ENCODE data around the gene GALK2.
A peak's percentile ranks its signal among the peaks of the same experiment; 100 is the strongest.
"Not testable (repeated sequence)": the region's sequence is repeated elsewhere in the genome, so short reads cannot be mapped to it uniquely, and the experiment has no call there.

The GALK2 gene

DNA sequence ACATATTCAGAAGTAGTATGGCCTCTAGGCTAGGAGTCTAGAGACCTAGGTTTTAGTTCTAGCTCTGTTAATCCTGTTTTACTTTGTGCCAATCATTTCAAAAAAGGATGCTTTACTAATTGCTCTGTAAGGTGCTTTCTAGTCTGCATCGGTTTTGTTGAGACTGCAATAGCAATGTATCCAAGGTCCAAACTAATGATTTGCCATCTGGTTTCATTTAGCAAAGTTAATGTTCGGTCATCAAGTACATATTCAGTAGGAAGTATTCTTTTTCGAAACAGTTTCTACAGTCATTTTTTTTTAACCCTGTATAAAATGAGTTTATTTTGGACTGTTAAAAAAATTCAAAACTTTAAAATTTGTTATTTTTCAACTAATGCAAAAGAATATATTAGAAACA lies 2.0 kb upstream of the GALK2 start:
- no peak for DNase-seq

DNA sequence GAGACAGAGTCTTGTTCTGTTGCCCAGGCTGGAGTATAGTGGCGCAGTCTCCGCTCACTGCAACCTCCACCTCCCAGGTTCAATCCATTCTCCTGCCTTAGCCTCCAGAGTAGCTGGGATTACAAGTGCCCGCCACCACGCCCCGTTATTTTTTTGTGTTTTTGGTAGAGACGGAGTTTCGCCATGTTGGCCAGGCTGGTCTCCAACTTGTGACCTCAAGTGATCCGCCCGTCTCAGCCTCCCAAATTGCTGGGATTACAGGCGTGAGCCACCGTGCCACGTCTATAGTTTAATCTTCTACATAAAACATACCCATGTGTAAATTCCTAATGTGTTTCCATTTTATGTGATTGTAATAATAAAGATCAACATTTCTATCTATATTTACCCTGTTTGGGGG lies 1.7 kb downstream of the GALK2 start:
- no peak for DNase-seq

DNA sequence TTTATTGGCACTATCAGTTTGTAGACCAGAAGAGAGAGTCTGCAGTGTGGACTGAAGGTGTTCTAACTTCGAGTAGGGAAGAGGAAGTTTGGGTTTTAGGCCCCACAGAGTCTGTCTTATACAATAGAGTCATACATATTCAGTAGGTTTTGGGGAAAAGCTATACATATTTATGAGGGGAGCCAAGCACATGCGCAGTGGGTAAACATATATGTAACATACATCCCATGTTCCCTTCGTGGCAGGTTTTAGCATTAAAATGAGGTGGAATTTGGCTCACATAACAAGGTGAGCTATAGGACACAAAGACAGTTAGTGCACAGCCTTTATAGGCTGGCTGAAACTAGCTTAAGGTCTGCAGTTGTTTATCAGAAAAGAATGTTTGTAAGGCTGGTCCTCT lies 4.9 kb downstream of the GALK2 start:
- DNase-seq: no peak

DNA sequence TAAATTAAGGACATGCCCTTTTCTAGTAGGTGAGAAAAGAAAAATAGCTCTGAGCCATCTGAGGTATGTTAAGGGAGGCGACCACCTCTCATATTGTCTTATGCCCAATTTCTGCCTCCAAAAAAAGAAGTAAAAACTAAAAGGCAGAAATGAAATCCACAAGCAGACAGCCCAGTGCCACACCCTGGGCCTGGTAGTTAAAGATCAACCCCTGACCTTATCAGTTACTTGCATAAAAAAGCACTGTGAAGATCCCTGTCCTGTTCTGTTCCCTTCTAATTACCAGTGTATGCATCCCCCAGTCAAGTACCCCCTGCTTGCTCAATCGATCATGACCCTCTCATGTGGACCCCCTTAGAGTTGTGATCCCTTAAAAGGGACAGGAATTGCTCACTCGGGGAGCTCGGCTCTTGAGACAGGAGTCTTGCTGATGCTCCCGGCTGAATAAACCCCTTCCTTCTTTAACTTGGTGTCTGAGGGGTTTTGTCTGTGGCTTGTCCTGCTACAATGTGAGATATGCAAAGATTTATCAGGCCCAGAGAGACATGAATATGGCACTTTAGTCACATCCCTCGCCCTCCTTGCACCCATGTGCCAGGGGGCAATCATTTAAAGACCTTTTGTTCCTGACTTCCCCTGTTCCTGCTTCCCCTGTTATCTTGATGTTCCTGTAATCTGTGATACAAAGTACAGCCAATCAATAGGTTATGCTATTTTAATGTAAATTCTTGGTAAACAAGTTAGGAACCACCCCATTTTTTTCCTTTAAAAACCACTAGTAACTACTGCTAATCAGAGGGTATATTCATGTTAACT lies 5.7 kb downstream of the GALK2 start:
- DNase-seq: not testable (repeated sequence)

DNA sequence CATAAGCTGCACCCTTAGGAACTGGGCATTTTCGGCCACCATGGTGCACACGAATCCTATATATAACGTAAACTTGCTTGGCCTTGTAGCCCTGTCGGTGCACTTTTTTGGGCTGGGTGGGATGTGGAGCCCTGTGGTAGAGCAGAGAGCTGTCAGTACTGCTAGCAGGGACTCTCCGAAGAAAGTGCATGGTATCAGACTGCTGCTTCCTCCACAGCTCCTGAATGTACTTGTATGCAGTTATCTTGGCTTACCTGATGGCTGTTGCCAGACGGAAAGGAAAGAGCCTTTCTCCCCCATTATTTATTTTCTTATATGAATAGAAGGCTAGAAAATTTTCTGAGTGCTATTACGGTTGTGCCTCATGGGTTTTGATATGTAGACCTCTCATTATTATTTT lies 8.4 kb downstream of the GALK2 start:
- DNase-seq: no peak

DNA sequence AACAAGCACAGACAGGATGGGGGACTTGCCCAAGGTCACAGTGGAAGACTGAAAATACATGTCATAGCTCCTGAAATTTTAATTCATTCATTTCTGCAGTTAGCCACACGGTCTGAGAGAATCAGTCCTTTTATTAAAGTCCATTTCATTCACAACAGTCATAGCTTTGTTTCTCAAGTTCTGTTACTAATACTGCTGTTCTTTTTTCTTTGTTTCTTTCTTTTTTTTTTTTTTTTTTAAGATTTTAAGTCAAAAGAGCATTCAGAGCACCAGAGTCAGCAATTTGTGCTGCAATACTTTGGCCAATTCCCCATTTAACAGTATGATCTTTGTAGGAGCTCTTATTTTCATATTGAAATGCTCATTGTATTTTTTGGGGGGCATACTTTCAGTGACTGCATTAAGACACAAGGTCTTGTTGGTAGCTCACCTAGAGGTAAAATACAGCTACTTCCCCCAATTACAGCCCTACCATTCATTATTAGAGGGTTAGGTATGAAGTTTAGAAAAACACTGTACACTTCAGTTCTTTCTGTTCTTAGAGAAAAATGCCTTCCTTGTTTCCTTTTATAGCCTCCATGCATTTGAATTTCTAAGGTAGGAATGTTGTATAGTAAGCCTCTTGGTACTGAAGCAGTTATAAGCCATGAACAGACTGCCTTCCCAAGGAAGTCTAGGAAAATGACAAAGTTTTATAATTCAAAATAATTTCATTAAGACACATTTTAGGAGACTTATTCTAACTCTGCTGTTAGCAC lies 9.6 kb downstream of the GALK2 start:
- no peak for DNase-seq

DNA sequence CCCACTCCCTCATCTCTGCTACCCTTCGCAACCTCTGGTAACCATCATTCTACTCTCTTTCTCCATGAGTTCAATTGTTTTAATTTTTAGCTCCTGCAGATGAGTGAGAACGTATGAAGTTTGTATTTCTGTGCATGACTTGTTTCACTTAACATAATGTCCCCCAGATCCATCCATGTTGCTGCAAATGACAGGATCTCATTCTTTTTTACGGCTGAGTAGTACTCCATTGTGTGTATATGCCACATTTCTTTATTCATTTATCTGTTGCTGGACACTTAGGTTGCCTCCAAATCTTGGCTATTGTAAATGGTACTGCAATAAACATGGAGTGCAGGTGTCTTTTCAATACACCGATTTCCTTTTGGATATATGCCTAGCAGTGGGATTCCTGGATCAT lies 12.1 kb downstream of the GALK2 start:
- DNase-seq: no peak

DNA sequence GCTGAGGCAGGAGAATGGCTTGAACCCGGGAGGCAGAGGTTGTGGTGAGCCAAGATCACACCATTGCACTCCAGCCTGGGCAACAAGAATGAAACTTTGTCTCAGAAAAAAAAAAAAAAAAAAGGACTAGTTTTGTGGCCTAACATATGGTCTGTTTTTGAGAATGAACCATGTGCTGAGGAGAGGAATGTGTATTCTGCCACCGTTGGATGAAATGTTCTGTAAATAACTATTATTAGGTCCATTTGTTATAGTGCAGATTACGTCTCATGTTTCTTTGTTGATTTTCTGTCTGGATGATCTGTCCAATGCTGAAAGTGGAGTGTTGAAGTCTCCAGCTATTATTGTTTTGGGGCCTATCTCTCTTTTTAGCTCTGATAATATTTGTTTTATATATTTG lies 13.7 kb downstream of the GALK2 start:
- DNase-seq: not testable (repeated sequence)

DNA sequence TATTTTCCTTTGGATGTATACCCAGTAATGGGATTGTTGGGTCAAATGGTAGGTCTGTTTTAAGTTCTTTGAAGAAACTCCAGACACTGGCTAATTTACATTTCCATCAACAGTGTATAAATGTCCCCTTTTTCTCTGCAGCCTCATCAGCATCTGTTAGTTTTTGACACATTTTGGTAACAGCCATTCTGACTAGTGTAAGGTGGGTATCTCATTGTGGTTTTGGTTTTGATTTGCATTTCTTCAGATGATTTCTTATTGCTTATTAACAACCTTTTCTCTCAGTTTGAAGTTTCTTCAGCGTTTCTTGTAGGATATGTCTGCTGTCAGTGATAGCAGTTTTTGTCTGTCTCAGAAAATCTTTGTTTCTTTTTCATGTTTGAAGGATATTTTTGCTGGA lies 15.4 kb downstream of the GALK2 start:
- no peak for DNase-seq

DNA sequence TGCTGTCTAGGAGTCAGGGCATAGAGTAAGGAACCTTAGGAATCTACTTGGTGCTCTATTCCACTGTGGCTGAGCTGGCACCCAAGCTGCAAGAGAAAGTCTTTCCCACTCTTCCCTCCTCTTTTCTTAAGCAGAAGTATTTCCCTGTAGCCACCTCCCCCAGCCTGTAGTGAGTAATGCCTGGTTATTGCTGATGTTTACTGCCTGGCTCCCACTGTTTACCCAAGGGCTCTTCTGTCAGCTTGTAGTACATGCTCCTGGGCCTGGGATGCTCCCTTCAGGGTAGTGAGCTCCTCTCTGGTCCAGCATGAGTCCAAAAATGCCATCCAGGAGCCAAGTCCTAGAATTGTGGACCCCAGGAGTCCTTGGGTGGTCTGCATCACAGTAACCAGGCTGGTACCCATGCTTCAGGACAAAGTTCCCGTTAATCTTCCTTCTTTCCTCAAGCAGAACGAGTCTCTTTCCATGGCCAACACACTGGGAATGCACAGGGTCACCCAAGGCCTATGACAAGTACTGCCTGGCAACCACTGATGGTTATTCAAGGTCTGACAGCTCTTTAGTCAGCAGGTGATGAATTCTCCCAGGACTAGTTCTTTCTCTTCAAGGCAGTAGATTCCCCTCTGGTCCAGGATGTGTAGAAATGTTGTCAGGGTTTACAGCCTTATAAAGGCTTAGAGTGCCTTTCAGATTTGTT lies 17.6 kb downstream of the GALK2 start:
- DNase-seq: no peak

DNA sequence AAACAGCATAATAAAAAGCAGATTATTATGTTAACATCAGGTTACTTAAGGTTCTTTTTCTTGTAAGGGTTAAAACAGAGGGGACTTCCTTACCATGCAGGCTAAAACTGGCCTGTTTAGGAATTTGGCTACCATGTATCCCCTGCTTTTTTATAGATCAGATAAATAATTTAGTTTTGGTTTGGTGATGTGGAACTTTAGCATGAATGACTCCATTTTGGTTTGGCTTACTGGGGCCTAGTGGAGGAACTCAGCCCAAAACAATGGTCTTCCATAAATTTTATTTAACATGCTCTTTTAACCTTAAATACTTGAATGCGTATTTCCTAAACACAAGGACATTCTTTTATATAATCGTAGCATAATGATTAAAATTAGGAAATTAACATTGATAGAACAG lies 18.9 kb downstream of the GALK2 start:
- no peak for DNase-seq

DNA sequence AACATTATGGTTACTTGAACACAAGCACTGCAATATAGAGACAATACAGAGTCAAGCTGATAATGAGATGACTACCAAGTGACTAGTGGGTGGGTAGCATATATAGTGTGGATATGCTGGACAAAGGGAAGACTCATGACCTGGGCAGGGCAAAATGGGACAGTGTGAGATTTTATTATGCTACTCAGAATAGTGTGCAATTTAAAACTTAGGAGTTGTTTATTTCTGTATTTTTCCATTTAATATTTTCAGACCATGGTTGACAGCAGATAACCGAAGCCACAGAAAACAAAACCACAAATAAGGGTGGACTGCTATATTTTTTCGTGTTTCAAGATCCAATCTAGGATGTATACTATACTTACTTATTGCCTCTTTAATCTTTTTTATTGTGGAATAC lies 19.6 kb downstream of the GALK2 start:
- DNase-seq: no peak

DNA sequence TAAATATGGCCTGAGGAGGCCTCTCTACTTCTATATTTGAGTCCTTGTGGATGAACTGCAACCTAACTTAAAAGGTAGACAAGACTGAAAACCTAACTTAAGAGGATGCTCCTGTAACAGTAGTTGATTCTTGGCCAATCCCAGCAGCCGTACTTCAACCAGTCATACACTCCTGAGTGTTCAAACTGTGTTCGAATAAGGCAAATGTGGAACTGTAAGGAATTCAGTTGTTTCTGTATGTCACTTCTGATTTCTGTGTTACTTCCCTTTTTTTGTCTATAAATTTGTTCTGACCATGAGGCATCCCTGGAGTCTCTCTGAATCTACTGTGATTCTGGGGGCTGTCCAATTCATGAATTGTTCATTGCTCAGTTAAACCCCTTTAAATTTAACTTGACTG lies 20.5 kb downstream of the GALK2 start:
- DNase-seq: no peak

DNA sequence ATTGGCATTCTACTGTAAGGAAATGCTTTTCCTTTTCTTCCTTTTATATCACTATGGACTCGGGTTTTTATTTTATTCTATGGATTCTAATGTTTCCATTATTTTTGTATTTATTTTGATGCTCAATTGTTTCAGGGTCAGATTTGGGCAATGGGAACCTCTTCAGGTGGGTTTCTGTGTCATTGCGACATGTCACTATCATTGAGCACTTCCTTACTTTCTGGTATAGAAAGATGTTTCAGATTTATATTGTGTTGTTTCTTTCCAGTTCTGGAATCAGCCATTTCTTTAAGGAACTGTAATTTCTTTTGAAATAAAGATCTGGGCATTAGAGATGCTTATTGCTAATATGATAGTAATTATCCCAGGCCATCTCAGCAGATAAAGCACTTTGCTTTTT lies 21.8 kb downstream of the GALK2 start:
- no peak for DNase-seq

DNA sequence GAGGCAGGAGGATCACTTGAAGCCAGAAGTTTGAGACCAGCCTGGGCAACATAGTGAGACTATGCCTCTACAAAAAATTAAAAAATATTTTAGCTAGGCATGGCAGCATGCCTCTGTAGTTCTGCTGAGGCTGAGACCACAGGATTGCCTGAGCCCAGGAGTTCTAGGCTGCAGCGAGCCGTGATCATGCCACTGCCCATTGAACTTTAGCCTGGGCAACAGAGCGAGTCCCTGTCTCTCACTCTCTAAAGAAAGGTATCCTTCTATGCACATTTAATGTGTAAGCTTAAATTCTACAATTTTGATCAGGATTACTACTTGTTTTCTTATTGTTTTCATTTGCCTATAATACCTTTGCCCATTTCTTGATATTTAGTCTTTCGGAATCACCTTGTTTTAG lies 26.8 kb downstream of the GALK2 start:
- DNase-seq: no peak

DNA sequence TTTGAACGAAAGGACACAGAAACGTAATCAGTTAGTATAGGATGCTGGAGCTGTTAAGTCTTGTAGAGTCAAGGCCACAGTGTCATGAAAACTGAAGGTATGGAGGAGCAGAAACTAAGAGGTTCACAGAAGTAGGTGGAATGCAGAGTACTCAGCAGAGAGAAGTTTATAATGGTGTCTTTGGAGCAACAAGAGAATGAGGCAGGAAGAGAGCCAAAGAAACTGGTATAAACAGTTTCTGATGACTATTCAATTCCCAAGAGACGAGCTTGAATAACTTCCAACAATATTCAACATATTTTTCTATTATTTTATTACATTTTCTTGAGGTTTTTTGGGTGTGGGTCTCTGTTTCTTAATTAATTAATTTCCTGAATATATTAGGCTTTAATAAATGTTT lies 29.6 kb downstream of the GALK2 start:
- DNase-seq: no peak

DNA sequence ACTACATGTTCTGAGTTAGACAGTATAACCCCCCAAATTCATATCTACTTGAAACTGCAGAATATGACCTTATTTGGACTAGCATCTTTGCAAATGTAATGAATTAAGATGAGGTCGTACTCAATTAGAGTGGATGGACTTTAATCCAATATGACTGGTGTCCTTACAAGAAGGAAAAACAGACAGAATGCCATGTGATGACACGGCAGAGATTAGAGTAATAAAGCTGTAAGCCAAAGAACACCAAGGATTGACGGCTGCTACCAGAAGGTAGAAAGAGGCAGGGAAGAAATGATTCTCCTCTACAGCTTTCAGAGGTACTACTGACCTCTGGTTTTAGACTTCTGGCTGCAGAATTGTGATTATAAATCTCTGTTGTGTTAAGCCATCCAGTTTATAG lies 30.3 kb downstream of the GALK2 start:
- no peak for DNase-seq

DNA sequence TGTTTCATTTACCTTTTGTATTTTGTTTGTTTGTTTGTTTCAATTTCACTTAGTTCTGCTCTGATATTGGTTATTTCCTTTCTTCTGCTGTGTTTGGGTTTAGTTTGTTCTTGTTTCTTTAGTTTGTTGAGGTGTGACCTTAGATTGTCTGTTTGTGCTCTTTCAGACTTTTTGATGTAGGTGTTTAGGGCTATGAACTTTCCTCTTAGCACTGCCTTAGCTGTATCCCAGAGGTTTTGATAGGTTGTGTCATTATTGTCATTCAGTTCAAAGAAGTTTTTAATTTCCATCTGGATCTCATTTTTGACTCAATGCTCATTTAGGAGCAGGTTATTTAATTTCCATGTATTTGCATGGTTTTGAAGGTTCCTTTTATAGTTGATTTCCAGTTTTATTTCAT lies 38.1 kb downstream of the GALK2 start:
- DNase-seq: not testable (repeated sequence)

DNA sequence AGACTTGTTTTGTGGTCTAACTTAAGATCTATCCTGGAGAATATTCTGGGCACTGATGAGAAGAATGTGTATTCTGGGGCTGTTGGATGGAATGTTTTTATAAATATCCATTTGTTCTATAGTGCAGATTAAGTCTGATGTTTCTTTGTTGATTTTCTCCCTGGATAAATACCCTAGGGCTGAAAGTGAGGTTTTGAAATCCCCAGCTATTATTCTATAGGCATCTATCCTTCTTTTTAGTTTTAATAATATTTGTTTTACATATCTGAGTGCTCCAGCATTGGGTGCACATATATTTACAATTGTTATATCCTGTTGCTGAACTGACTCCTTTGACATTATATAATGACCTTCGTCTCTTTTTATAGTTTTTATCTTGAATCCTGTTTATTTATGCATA lies 42.9 kb downstream of the GALK2 start:
- no peak for DNase-seq

DNA sequence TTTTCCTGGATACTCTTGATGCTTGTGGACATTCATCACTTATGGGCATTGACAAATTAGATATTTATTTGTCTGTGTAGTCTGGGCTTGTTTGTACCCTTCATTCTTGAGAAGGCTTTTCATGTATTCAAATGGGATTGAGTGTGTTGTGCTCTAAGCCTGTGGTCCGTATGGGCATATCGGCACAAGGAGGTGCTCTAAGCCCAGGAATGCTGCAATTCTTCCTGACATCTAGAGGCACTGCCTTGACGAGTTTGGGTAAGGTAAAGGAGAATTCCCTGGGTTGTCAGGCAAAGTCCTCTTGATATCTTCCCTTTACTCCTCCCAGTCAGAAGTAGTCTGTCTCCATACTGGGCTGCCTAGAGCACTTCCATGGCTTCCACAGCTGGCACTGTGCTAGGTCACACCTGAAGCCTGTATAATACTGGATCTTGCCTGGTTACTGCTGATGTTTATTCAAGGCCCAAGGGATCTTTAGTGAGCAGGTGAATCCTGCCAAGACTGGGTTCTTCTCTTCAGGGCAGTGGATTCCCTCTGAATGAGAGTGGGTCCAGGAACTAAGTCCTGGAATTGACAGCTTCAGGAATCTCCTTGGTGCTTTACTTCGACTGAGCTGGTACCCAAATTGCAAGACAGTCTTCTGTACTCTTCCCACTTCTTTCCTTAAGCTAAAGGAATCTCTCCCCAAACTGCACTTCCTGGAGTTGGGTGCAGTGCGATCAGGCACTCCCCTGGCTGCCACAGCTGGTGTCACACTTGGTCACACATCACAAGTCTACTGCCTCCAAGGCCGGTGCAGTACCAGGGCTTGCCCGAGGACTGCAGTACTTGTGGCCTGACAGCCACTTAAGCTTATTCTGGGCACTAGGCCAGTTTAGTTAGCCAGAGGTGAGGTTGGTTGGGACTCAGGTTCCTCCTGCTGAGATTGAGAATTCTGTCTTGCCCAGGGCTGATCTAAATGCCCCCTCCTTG lies 46.0 kb downstream of the GALK2 start:
- peak; percentile 18 for DNase-seq

DNA sequence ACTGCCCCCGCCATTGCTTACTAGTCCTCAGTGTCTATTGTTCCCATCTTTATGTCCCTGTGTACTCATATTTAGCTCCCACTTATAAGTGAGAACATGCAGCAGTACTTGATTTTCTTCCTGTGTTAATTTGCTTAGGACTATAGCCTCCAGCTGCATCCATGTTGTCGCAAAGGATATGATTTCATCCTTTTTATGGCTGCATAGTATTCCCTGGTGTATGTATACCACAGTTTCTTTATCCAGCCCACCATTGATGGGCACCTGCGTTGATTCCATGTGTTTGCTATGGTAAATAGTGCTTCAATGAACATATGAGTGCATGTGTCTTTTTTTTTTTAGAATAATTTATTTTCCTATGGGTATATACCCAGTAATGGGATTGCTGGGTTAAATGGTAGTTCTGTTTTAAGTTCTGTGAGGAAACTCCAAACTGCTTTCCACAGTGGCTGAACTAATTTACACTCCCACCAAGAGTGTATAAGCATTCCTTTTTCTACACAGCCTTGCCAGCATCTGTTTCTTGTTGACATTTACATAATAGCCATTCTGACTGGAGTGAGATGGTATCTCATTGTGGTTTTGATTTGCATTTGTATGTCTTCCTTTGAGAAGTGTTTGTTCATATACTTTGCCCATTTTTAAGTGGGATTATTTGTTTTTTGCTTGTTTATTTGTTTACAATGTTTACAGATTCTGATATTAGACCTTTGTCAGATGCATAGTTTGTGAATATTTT lies 53.7 kb downstream of the GALK2 start:
- DNase-seq: no peak
